ENCODE results near the gene SMIM32.

Gene SMIM32

GRCh38 chr5:136208916-136209315 is 16.0 kb upstream of the SMIM32 start:
- DNase-seq (ENCODE audit: low read depth in 3 of 3, low spot score in 1 of 3), result no peak

GRCh38 chr5:136207631-136208030 is 14.7 kb upstream of the SMIM32 start:
- no peak for DNase-seq (ENCODE audit: low read depth in 3 of 3, low spot score in 1 of 3)

GRCh38 chr5:136206361-136206760 is 13.4 kb upstream of the SMIM32 start:
- no peak for DNase-seq (ENCODE audit: low read depth in 3 of 3, low spot score in 1 of 3)

GRCh38 chr5:136205941-136206340 is 13.0 kb upstream of the SMIM32 start:
- no peak for DNase-seq (ENCODE audit: low read depth in 3 of 3, low spot score in 1 of 3)

GRCh38 chr5:136205061-136205702 is 12.2 kb upstream of the SMIM32 start:
- DNase-seq (ENCODE audit: low read depth in 3 of 3, low spot score in 1 of 3), result no peak

- no peak for DNase-seq (ENCODE audit: low read depth in 3 of 3, low spot score in 1 of 3)
These were observed 10.5 kb upstream of the SMIM32 start for GRCh38 chr5:136203303-136203922.

- no peak for DNase-seq (ENCODE audit: low read depth in 3 of 3, low spot score in 1 of 3)
These were observed 9.7 kb upstream of the SMIM32 start for GRCh38 chr5:136202469-136203205.

DNA sequence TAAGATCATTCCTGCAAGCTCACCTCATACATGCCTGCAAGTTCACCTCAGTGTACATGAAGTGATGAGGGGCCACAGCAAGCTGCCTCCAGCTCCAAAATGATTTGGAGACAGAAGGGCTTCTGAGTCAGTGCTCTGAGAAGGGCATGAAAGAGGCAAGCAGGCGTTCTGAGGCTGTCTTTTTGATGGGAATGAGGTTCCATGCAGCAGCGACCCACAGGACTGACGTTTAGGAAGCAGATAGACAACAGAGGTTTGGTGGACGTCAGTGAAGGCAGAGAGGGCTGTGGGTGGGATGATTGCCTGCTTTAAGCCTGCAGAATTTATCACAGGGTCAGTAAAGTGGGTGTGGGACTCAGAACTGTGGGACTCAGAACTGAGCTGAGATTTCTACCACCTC is 8.9 kb upstream of the SMIM32 start:
- no peak for DNase-seq (ENCODE audit: low read depth in 3 of 3, low spot score in 1 of 3)

DNA sequence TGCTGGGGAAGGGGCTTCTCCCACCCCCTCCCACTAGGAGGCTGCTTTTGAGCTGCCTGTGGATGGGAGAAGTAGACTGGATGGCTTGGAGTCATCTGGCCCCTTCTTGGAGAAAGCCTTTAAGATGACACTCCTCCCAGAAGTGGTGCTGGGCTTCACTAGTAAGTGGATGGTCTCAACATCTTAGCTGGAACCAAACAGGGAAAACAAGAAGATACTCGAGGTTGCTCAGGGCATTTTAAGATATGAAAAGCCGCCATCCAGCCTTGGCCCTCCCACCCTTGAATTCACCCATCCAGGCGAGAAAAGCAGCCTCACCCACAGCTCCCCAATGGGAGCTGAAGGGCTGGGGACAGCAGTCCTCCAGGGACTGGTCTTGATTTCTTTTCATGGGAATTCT is 7.8 kb upstream of the SMIM32 start:
- no peak for DNase-seq (ENCODE audit: low read depth in 3 of 3, low spot score in 1 of 3)

GRCh38 chr5:136200130-136200529 is 7.2 kb upstream of the SMIM32 start:
- DNase-seq (ENCODE audit: low read depth in 3 of 3, low spot score in 1 of 3), result no peak

- DNase-seq (ENCODE audit: low read depth in 3 of 3, low spot score in 1 of 3), result no peak
These were observed 6.4 kb upstream of the SMIM32 start for GRCh38 chr5:136199408-136199807.

DNA sequence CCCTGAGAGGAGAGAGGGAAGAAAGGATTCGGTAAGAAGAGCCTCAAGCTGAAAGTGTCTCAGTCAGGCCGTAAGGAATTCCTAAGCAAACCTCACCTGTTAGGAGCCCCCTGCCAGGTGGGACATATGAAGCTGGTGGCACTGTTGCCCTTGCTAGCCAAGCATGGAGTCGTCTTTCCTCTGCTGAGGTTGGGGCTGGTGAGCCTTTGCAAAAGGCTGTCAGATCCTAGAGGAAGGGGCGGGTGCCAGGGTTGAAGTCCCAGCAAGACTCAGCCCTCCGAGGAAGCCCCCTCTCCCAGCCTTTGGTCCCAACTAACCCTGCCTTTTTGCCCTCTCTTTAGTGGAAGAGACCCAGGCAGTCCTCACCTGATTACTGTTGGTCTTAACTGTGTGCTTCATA is 5.5 kb upstream of the SMIM32 start:
- DNase-seq (ENCODE audit: low read depth in 3 of 3, low spot score in 1 of 3), result no peak

DNA sequence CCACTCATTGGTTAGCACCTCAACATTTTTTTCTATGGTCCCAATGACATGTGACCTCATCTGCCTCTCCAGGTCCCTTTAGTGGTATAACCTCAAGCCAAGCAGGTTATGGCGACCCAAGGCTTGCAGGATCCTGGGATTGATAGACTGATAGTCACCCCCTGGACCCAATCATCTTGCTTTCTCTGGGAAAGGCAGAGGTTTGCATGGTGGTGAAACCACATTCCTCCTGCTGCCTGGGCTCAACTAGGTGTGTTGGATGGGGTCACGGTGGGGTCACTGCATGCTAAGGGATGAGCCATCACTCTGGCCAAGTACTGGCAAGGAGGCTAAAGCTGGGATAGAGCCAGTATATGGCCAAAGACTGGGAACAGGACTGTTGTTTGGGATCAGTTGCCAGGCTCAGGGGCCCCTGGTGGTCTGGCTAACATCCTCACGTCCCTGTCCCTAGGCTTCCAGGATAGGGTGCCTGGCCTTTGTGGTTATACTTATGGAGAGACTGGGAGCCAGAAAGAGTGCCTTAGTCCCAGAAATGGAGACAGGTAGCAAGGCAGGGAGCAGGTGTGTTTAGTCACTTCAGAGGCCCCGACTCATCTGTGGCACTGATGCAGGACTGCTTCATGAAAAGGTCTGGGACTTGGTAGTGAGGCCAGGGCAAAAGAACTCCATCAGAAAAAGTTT is 4.6 kb upstream of the SMIM32 start:
- DNase-seq (ENCODE audit: low read depth in 3 of 3, low spot score in 1 of 3), result no peak

GRCh38 chr5:136195971-136196820 is 3.2 kb upstream of the SMIM32 start:
- DNase-seq (ENCODE audit: low read depth in 3 of 3, low spot score in 1 of 3), result no peak

GRCh38 chr5:136194576-136194975 is 1.6 kb upstream of the SMIM32 start:
- no peak for DNase-seq (ENCODE audit: low read depth in 3 of 3, low spot score in 1 of 3)

DNA sequence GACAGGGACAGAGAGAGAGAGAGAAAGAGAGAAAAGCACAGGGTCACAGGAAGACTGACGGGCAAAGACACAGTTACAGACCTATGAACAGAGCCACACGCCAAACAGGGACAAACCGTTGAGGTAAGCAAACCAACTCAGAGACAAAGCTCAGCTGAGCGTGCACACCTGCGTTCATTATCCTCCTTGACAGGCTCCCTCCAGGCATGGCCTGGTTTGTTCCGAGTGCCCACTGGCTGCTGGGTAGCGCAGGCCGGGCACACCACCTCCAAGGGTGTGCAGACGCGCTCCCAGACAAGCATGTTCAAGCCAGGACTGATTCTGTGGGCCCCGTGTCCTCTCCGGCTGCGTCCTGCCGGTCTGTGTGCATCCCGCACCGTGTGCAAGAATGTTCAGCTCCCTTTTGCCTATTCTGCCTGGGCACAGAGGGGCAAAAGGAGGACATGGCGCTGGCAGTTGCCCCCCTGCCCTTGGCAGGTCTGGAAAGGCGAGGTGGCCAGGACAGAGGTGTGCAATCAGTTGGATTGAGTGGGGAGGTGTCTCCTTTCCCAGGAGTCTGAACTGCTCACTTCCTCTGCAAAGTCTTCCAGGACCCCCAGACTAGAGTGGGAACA is 467 bp upstream of the SMIM32 start:
- DNase-seq (ENCODE audit: low read depth in 3 of 3, low spot score in 1 of 3), result no peak

DNA sequence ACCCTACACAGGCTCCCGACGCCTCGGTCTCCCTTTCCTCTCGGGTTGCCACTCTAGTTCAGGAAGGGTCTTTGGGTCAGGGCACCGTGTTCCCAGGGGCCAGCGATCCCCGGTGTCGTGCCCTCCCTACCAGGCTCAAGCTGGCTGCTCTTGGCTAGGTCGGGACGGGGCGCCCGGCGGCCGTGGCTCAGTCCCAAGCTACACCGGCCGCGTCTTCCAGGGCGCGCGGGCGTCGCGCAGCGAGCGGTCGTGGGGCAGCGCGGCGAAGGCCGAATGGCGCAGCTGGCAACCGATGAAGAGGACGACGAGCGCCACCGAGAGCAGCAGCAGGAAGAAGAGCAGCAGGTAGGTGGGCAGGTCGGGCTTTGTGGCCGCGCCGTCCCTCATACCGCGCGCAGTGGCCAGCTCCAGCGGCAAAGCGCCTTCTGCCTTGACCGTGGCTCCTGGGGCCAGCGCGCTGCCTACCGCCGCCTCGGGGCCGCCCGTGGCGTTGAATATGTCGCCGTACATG is 892 bp downstream of the SMIM32 start:
- no peak for DNase-seq (ENCODE audit: low read depth in 3 of 3, low spot score in 1 of 3)

GRCh38 chr5:136191304-136192014 is 1.5 kb downstream of the SMIM32 start:
- DNase-seq (ENCODE audit: low read depth in 3 of 3, low spot score in 1 of 3), result no peak

DNA sequence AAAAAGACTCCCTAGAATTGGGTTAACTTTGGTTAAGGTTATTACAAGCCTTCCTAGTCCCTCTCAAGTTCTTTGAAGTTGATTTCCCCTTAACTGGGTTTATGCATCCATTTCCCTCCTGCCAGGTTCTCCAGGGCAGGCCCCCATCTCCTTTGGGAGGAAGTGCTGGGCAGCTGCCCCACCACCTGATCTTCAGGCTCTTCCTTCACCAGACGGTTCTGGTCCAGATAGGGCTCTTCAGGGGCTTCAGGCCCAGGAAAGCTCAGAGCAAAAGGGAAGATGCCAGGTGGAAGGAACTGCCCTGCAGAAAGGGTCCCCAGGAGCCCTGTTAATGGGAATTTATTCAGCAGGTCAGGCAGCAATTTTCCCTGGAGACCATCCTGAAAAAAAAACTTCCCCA is 2.1 kb downstream of the SMIM32 start:
- DNase-seq (ENCODE audit: low read depth in 3 of 3, low spot score in 1 of 3), result no peak

Data from stimulated activated CD4-positive, alpha-beta T cell treated with anti-CD3 and anti-CD28 coated beads, TNF-alpha, amount 100 ng/mL, for 1 hour (primary cell).